C1 segment of cervical spinal cord (tissue), 14 donors: ENCODE measurements around the gene ULK2.

Experiments used
- DNase-seq, 14 donors: peaks; one replicate each; lab custom pipeline; 2025; lab: John Stamatoyannopoulos, UW

The ULK2 gene

GRCh38 chr17:19747829-19748806, 119.6 kb downstream of the ULK2 start, which contains the start of gene ALDH3A1:
TSS of gene ALDH3A1 (minus strand) at chr17:19748298. CDS start at chr17:19745129, 3,169 bp downstream.
- DNase-seq: no peak

DNA sequence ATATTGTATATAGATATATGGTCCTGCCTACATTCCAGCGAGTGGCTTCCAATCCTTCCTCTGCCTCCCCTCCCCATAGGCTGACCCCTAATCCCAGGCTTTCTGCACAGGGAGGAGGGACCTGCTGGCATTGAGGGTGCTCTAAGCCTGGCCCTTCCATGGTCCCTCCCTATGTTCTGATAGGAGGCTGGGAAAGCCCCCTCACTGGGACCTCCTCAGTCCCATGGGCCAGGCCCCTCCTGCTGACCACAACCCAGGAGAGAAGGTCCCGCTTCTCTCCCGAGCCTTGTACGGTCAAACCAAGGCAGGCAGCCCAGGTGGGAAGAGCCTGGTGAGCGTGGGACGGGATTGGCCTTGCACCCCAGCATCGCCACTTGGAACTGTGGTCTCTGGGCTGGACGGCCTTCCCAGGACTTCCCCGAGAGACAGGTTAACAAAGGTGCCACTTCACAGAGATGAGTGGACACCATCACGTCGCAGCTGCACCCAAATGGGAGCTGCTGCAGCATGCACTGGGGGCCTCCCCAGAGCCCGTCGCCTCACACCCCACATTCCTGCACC, 120.5 kb downstream of the ULK2 start:
- no peak for DNase-seq

GRCh38 chr17:19746517-19746916, 121.2 kb downstream of the ULK2 start:
- no peak for DNase-seq

GRCh38 chr17:19744922-19745757, 122.6 kb downstream of the ULK2 start:
- peak; percentile 24 to 86 (median 73) for DNase-seq

GRCh38 chr17:19744492-19744891, 123.2 kb downstream of the ULK2 start:
- DNase-seq: no peak

DNA sequence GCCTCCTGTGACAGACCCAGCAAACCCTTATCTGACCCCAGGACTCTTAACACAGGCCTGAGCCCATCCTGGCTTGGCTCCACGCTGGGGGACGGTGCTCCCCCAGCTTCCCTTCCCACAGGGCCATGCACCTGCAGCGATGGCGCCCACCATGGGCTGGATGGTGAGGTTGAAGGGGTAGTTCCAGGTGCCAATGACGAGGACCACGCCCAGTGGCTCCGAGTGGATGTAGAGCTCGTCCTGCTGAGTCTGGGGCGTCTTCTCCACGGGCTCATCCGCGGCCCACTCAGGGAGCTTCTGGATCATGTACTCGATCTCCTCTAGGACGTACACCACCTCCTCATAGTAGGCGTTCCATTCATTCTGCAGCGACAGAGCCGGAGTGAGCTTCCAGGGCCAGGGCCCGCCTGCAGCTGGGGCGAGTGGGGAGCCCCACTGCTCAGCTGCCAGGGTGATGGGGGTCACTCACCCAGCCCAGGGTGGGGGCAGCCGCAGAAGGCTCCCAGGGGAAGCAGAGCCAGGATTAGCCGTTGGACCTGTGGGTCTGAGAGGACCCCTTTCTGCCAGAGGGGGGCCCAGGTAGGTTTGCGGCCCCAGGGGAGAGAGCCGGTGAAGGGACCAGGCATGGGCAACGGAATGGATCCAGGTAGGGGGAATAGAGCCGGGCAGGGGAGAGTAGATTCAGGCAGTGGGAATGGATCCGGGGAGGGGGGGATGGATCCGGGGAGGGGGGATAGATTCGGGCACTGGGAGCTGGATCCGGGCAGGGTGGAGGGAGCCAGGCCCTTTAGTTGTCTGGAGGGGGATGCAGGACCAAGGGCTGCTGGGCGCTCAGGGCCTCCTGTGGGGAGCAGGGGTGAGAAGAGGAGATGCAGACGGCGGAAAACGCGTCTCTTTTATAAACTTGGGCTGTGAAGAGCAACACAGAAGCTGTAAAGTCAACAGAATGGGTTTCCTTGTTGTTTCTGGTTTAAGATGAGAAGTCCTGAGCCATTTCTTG, 124.3 kb downstream of the ULK2 start:
- DNase-seq: no peak

DNA sequence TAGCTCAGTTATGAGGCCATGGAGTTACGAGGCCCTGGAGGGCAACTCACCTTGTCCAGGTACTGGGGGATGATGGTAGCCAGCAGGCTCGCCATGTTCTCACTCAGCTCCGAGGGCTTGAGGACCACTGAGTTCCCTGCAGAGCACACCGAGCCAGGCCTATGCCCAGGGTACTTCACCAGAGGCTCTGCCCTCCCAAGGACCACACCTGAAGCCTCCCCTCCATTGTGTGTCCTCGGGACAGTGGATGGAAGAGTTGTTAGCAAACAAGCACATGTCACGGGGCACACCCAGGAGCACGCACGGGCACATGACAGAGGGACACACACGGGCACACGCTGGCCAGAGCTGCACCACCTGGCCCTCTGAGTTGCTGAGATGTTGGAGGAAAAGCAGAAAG, 125.2 kb downstream of the ULK2 start:
- DNase-seq: no peak

- no peak for DNase-seq
These were observed 125.8 kb downstream of the ULK2 start for GRCh38 chr17:19741832-19742457.

GRCh38 chr17:19740933-19741332, 126.8 kb downstream of the ULK2 start:
- DNase-seq: no peak

- DNase-seq: no peak
These were observed 128.2 kb downstream of the ULK2 start for GRCh38 chr17:19739241-19740201.

GRCh38 chr17:19738757-19739156, 129.0 kb downstream of the ULK2 start:
- no peak for DNase-seq

DNA sequence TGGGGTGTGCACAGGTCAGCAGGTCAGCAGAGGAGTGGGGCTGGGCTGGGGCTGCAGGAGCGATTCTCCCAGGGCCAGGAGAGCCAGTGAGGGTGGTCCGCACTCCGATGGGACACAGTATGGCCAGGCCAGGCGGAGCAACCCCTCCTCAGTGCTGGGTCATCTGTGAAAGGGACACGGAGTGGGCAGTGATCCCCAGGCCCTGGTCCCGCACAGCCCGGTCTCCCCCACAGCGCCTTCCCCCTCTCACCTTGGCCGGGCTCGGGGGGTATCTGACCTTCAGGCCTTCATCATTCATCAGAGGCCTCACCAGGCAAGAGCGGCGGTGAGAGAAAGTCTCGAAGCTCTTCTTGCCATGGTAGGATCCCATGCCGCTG, 129.7 kb downstream of the ULK2 start:
- DNase-seq: no peak

DNA sequence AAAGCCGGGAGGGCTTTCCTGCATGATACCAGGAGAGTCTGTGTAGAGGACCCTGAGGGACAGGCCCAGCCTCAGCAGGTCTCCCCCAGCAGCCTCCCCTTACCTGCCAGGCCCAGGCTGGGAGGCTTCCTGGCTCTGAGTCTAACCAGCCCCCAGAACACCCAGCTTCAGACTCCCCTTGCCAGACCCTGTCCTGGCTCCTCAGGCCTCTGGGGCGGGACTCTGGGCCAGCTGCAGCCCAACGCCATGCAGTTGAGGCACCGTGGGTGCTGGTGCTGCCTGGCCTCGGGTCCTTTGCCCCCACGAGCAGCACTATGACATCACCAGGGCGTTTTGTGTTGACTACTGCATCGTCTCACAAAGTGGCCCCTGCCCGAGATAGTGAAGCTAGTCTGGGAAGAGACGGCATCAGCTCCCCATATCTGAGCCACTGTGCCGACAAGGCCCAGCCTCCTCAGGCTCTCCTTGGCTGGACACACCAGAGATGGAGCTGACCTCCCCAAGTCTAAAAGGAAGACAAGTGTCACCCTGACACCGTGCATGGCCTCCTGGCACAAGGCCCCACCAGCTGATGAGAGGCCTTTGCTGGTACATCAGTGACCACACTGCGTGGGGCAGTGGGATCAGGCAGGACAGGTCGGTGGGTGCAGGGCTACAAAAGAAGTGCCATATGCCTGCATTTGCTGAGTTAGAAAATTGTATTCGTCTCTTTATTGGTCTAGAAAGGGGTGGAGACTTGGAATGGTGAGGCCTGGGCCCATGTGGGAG, 130.2 kb downstream of the ULK2 start:
- no peak for DNase-seq

GRCh38 chr17:19736071-19736470, 131.7 kb downstream of the ULK2 start:
- DNase-seq: no peak

GRCh38 chr17:19733953-19734526, 133.7 kb downstream of the ULK2 start:
- DNase-seq: no peak

DNA sequence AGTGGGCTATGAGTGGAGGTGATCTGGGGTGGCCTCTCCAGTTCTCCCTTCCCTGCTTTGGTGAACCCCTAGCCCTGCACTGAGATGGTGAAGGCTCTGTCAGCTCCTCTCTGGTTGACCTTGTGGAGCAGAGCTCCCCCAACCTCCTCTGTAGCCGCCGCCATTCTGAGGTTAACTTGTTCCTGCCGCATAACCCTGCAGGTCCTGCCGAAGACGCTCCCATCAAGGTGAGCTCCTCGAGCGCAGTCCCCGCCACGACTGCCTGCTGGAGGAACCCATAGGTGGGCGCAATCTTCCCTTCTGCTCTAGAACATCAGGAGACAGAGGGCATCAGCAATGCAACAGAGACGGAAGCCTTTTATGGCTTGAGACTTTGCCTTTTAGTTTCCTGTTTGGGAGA, 136.1 kb downstream of the ULK2 start:
- no peak for DNase-seq

- DNase-seq: no peak
These were observed 136.9 kb downstream of the ULK2 start for GRCh38 chr17:19730843-19731242.

DNA sequence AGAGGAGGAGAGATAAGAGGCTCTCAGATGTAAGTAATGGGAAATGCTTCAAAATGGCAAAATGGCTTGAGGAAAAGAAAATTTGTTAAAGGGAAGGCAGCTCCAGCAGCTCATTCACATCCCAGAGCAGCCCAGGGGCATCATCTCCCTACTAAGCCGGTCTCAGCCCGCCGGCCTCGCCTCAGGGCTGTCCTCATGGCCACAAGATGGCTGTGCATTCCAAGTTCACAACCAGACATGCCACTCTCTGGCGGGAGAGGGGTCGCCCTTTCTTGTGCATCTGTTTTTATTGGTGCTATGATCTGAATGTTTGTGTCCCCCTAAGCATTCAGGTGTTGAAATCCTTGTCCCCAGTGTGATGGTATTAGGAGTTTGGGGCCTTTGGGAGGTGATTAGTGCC, 137.8 kb downstream of the ULK2 start:
- DNase-seq: no peak
